ENCODE results near the gene KMT2A.

Gene KMT2A

DNA sequence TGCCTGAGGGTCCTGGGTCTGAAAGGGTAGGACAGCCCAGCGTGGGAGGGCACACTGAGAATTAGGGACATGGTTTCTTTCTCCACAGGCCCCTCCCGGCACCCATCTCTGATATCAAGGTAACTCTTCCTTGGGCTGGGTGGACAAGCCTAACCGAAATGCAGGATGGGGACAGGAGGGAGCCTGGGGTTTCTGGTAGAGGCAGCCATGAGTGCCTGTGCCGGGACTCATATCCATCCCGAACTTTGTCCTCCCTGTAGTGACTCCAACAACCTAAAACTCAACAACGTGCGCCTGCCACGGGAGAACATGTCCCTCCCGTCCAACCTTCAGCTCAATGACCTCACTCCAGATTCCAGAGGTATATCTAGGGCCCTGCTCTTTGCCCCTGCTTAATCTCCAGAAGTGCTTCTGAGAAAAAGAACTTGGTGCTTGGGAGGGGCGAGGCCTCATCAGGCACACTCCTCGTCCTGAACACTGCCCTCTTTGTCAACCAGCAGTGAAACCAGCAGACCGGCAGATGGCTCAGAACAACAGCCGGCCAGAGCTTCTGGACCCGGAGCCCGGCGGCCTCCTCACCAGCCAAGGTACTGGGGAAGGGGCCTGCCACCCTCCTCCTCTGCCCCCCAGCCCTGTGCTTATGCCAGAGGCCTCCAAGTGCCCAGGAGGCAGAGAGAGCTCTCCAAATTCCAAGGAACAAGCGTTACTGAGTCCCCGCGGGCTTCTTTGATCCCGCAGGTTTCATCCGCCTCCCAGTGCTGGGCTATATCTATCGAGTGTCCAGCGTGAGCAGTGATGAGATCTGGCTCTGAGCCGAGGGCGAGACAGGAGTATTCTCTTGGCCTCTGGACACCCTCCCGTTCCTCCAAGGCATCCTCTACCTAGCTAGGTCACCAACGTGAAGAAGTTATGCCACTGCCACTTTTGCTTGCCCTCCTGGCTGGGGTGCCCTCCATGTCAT is 97.8 kb downstream of the KMT2A start:
- no peak for DNase-seq

- no peak for DNase-seq
These were observed 99.0 kb downstream of the KMT2A start for GRCh38 chr11:118535261-118535660.

DNA sequence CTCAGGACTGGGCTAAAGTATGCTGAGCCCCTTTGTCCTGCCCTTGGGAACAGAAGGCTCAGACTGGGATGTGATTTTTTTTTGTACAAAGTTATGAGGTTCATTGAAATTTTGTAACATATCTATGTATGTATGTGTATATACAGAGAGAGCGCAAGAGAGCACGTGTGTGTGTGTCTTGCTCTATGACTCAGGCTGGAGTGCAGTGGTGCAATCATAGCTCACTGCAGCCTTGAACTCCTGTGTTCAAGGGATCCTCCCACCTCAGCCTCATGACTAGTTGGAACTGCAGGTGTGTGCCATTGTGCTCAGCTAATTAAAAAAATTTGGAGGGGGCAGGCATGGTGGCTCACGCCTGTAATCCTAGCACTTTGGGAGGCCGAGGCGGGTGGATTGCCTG is 100.4 kb downstream of the KMT2A start:
- DNase-seq = no peak

DNA sequence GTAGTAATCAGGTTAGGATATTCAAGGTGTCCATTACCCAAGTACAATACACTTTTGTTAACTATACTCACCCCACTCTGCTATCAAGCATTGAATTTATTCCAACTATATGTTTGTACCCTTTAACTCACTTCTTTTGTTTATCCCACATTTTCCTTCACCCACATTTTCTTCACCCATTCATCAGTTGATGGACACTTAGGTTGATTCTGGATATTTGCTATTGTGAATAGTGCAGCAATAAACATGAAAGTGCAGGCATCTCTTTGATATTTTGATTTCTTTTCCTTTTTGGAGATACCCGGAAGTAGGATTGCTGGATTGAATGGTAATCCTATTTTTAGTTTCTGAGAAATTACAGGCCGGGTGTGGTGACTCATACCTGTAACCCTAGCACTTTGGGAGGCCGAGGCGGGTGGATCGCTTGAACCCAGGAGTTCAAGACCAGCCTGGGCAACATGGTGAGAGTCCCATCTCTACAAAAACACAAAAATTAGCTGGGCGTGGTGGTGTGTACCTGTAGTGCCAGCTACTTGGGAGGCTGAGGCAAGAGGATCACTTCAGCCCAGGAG is 101.2 kb downstream of the KMT2A start:
- DNase-seq = no peak

- no peak for DNase-seq
These were observed 107.8 kb downstream of the KMT2A start for GRCh38 chr11:118544010-118544646.

GRCh38 chr11:118544647-118545010 is 108.3 kb downstream of the KMT2A start:
- no peak for DNase-seq

DNA sequence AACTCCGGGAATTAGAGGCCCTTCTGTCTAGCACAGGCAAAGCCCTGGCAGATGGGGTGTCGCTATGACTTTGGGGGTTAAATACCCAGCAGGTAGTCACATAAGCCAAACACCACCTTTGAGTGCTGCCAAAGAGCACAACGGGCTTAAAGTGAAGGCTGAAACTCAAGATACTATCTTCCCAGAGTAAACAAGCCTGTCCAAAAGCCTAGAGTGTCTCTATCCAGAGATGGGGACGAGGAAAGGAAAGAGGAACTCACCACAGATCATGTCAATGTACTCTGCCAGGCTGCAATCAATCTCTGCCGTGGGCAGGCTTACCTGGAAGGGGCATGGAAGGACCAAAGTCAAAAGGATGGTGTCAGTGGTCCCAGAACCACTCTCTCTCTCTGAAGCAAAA is 109.2 kb downstream of the KMT2A start:
- DNase-seq = no peak

GRCh38 chr11:118547132-118547531 is 110.8 kb downstream of the KMT2A start:
- no peak for DNase-seq

- DNase-seq = no peak
These were observed 116.0 kb downstream of the KMT2A start for GRCh38 chr11:118552341-118552740.

- DNase-seq = no peak
These were observed 124.5 kb downstream of the KMT2A start for GRCh38 chr11:118560806-118561205.

- DNase-seq = no peak
These were observed 128.8 kb downstream of the KMT2A start for GRCh38 chr11:118565051-118565450.

DNA sequence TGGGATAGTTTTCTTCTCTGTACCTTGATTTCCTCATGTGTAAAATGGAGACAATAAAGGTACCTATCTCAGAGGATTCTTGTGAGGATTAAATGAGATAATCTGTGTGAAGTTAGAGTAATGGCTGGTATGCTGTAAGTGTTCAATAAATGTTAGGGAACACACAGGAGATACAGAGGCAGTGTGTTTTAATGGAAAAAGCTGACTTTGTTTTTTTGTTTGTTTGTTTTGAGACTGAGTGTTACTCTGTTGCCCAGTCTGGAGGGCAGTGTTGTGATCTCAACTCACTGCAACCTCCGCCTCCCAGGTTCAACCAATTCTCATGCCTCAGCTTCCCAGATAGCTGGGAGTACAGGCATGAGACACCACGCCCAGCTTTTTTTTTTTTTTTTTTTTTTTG is 133.4 kb downstream of the KMT2A start:
- DNase-seq = no peak

DNA sequence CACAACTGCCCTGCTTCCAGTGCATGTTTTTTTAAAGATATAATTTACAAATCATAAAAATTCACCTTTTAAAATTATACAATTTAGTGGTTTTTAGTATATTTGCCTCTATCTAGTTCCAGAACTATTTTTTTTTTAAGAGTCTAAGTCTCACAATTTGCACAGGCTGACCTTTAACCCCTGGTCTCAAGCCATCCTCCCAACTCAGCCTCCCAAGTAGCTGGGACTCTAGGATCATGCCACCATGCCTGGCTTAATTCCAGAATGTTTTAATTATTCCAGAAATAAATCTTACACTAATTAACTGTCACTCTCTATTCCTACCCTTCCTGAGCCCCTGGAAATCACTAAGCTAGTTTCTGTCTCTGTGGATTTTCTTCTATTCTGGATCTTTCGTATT is 134.5 kb downstream of the KMT2A start:
- DNase-seq = no peak

- peak; percentile 4 for DNase-seq
These were observed 135.4 kb downstream of the KMT2A start for GRCh38 chr11:118571701-118572060.

GRCh38 chr11:118572061-118572980 is 136.0 kb downstream of the KMT2A start, which contains the start of gene ARCN1:
ARCN1 (plus strand) TSS chr11:118572409; CDS start chr11:118572548, 139 bp downstream.
- DNase-seq = peak; percentile 66

- DNase-seq = no peak
These were observed 136.8 kb downstream of the KMT2A start for GRCh38 chr11:118572981-118573550.

DNA sequence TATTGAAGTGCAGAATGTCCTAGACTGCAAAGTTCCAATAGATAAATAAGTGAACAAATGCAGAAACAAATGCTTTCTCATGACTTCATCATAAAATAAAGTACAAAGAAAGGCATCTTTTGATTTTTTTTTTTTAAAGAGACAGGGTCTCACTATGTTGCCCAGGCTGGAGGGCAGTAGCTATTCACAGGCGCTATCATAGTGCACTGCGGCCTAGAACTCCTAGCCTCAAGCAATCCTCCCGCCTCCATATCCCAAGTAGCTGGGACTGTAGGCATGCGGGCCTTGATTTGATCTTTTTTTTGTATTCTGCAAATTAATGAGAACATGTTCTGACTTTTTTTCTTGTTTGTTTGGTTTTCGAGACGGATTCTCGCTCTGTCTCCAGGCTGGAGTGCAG is 138.3 kb downstream of the KMT2A start:
- DNase-seq = no peak
